GM13977 (cell line): ENCODE data around the gene EIF2AK3.
A peak's percentile ranks its signal among the peaks of the same experiment; 100 is the strongest.

Experiments used
- DNase-seq: peaks from one replicate; pipeline ENCODE4 v3.0.0; 2012; ENCODE audit warnings: low spot score
- CTCF ChIP-seq: IDR thresholded peaks from 2 replicates; pipeline ENCODE4 v1.5.1; 2012; ENCODE audit warnings: mild to moderate bottlenecking, control low read depth; ENCODE audit not compliant: insufficient read depth; ENCODE audit errors: extremely low read depth, missing control alignments
- in situ Hi-C: fragments of 300-500 bp; cut with MboI; formaldehyde crosslinking; loops from one replicate; pipeline ENCODE4 v1.12.0; 2022; ENCODE audit warnings: low sequenced_read_pairs, low pct_unique_long_range_greater_than_20kb, mixed read lengths, inconsistent platforms; ENCODE audit not compliant: unreplicated experiment

Gene EIF2AK3

GRCh38 chr2:88591698-88592097 is 35.6 kb downstream of the EIF2AK3 start:
- in situ Hi-C loops: loop anchor here (5.0 kb wide), 1 partner anchor 81 kb away; no protein-coding TSS in a partner anchor
- DNase-seq: no peak
- no peak for TF ChIP-seq CTCF

- in situ Hi-C loops: loop anchor here (5.0 kb wide), 1 partner anchor 81 kb away; no protein-coding TSS in a partner anchor
- peak; percentile 75 for TF ChIP-seq CTCF
- peak; percentile 39 for DNase-seq
Measured at GRCh38 chr2:88590998-88591613, 36.2 kb downstream of the EIF2AK3 start.

GRCh38 chr2:88585969-88586368 is 41.3 kb downstream of the EIF2AK3 start:
- no peak for DNase-seq
- in situ Hi-C loops: no loop called here
- no peak for TF ChIP-seq CTCF

- in situ Hi-C loops: no loop called here
- DNase-seq: no peak
- no peak for TF ChIP-seq CTCF
Measured at GRCh38 chr2:88582030-88582429, 45.2 kb downstream of the EIF2AK3 start.

- TF ChIP-seq CTCF: no peak
- in situ Hi-C loops: no loop called here
- DNase-seq: no peak
Measured at GRCh38 chr2:88580088-88580487, 47.2 kb downstream of the EIF2AK3 start.

- no peak for DNase-seq
- TF ChIP-seq CTCF: no peak
- in situ Hi-C loops: loop anchor here (10.0 kb wide), 1 partner anchor 89 kb away; no protein-coding TSS in a partner anchor
Measured at GRCh38 chr2:88575630-88576029, 51.6 kb downstream of the EIF2AK3 start.
